H9 (cell line): ENCODE results near the gene FRMD4B. TPM values are rescaled to one million over a fixed set of nuclear protein-coding genes. Genes with fewer than 3 reads are reported as not detected.

Experiments used
- DNase-seq: peaks from one replicate; pipeline ENCODE4 v3.0.0-alpha.2; 2017
- H2AFZ ChIP-seq: one replicate; pipeline ENCODE4 v1.6.1; 2013; ENCODE audit warnings: mild to moderate bottlenecking, low read length, control low read depth, moderate library complexity
- H2AK5ac ChIP-seq: 2 replicates; pipeline ENCODE4 v1.6.1; 2013; ENCODE audit warnings: low read length, control low read depth, mixed read lengths; ENCODE audit not compliant: insufficient read length
- H2BK120ac ChIP-seq: one replicate; pipeline ENCODE4 v1.6.1; 2013; ENCODE audit warnings: low read depth, mild to moderate bottlenecking, low read length, control low read depth, inconsistent platforms; ENCODE audit not compliant: poor library complexity, severe bottlenecking
- H2BK12ac ChIP-seq: 2 replicates; pipeline ENCODE4 v1.6.1; 2013; ENCODE audit warnings: low read length, control low read depth, mixed read lengths, low read depth; ENCODE audit not compliant: insufficient read length
- H2BK15ac ChIP-seq: 2 replicates; pipeline ENCODE4 v1.6.1; 2013; ENCODE audit warnings: low read depth, low read length, control low read depth
- H2BK20ac ChIP-seq: one replicate; pipeline ENCODE4 v1.6.1; 2013; ENCODE audit warnings: low read depth, mild to moderate bottlenecking, low read length, control low read depth, inconsistent platforms; ENCODE audit not compliant: poor library complexity, severe bottlenecking
- H2BK5ac ChIP-seq: 2 replicates; pipeline ENCODE4 v1.6.1; 2013; ENCODE audit warnings: low read length, control low read depth, mixed read lengths; ENCODE audit not compliant: insufficient read length
- H3K14ac ChIP-seq: 2 replicates; pipeline ENCODE4 v1.6.1; 2013; ENCODE audit warnings: low read length, control low read depth; ENCODE audit not compliant: insufficient read depth
- H3K18ac ChIP-seq: 2 replicates; pipeline ENCODE4 v1.6.1; 2013; ENCODE audit warnings: low read depth, mild to moderate bottlenecking, mixed read lengths, low read length, control low read depth; ENCODE audit not compliant: insufficient read length
- H3K23ac ChIP-seq: 2 replicates; pipeline ENCODE4 v1.6.1; 2013; ENCODE audit warnings: low read length, control low read depth, mixed read lengths, low read depth; ENCODE audit not compliant: insufficient read length
- H3K23me2 ChIP-seq: 2 replicates; pipeline ENCODE4 v1.6.1; 2013; ENCODE audit warnings: low read depth, mild to moderate bottlenecking, mixed read lengths, low read length, control low read depth; ENCODE audit not compliant: insufficient read length, poor library complexity, severe bottlenecking
- H3K27ac ChIP-seq: 2 replicates; pipeline ENCODE4 v1.5.1; 2013; ENCODE audit warnings: low read length, control low read depth, mixed read lengths, low read depth; ENCODE audit not compliant: insufficient read length
- H3K27me3 ChIP-seq: 2 replicates; pipeline ENCODE4 v1.6.1; 2013; ENCODE audit warnings: low read length, control low read depth, inconsistent platforms; ENCODE audit not compliant: insufficient read depth
- H3K4ac ChIP-seq: 2 replicates; pipeline ENCODE4 v1.6.1; 2013; ENCODE audit warnings: low read depth, mild to moderate bottlenecking, control low read depth, inconsistent platforms, low read length, moderate library complexity
- H3K4me1 ChIP-seq: 2 replicates; pipeline ENCODE4 v1.6.1; 2013; ENCODE audit warnings: low read length, control low read depth, inconsistent platforms; ENCODE audit not compliant: insufficient read depth
- H3K4me2 ChIP-seq: 2 replicates; pipeline ENCODE4 v1.6.1; 2013; ENCODE audit warnings: low read length, control low read depth, mixed read lengths; ENCODE audit not compliant: insufficient read length, insufficient read depth
- H3K56ac ChIP-seq: 2 replicates; pipeline ENCODE4 v1.6.1; 2013; ENCODE audit warnings: low read depth, mild to moderate bottlenecking, mixed read lengths, low read length, control low read depth; ENCODE audit not compliant: insufficient read length
- H3K79me1 ChIP-seq: 2 replicates; pipeline ENCODE4 v1.6.1; 2013; ENCODE audit warnings: low read depth, mild to moderate bottlenecking, moderate library complexity, low read length, control low read depth, inconsistent platforms; ENCODE audit not compliant: insufficient read depth, poor library complexity, severe bottlenecking
- H3K79me2 ChIP-seq: 2 replicates; pipeline ENCODE4 v1.6.1; 2013; ENCODE audit warnings: low read length, control low read depth, inconsistent platforms; ENCODE audit not compliant: insufficient read depth
- H3K9ac ChIP-seq: 2 replicates; pipeline ENCODE4 v1.6.1; 2013; ENCODE audit warnings: low read length, control low read depth, mixed read lengths; ENCODE audit not compliant: insufficient read length; ENCODE audit errors: extremely low read depth
- H3K9me3 ChIP-seq: one replicate; pipeline ENCODE4 v1.6.1; 2013; ENCODE audit warnings: low read depth, low read length, inconsistent platforms; ENCODE audit not compliant: control insufficient read depth
- H3T11ph ChIP-seq: one replicate; pipeline ENCODE4 v1.6.1; 2013; ENCODE audit warnings: mild to moderate bottlenecking, low read length, control low read depth, inconsistent platforms
- H4K20me1 ChIP-seq: one replicate; pipeline ENCODE4 v1.6.1; 2013; ENCODE audit not compliant: control insufficient read depth, insufficient read length, insufficient read depth
- H4K5ac ChIP-seq: 2 replicates; pipeline ENCODE4 v1.6.1; 2013; ENCODE audit warnings: low read depth, mild to moderate bottlenecking, mixed read lengths, low read length, control low read depth; ENCODE audit not compliant: insufficient read length
- H4K8ac ChIP-seq: replicated peaks from 2 replicates; pipeline ENCODE4 v1.6.1; 2013; ENCODE audit warnings: low read length, control low read depth, mixed read lengths, low read depth; ENCODE audit not compliant: insufficient read length
- H4K91ac ChIP-seq: 2 replicates; pipeline ENCODE4 v1.6.1; 2013; ENCODE audit warnings: low read depth, mild to moderate bottlenecking, moderate library complexity, mixed read lengths, low read length, control low read depth; ENCODE audit not compliant: insufficient read length
- H3K27ac Mint-ChIP-seq, 3 experiments: 2 replicates in 2 of 3; 3 replicates in 1 of 3; pipeline ENCODE4 v1.8.0; 2020 to 2021; ENCODE audit warnings: mixed read lengths in 3 of 3, mild to moderate bottlenecking in 1 of 3, moderate library complexity in 1 of 3
- H3K27me3 Mint-ChIP-seq: 2 replicates; pipeline ENCODE4 v1.8.0; 2021; ENCODE audit warnings: low read depth, mild to moderate bottlenecking, moderate library complexity, mixed read lengths
- H3K36me3 Mint-ChIP-seq, 3 experiments: 2 replicates in 2 of 3; 3 replicates in 1 of 3; pipeline ENCODE4 v1.8.0; 2020 to 2021; ENCODE audit warnings: low read depth in 3 of 3, mixed read lengths in 3 of 3; ENCODE audit not compliant: insufficient read depth in 1 of 3
- H3K4me1 Mint-ChIP-seq, 2 experiments: 2 replicates each; pipeline ENCODE4 v1.8.0; 2020; ENCODE audit warnings: mixed read lengths in 2 of 2
- H3K4me3 Mint-ChIP-seq, 2 experiments: 2 replicates in 1 of 2; 3 replicates in 1 of 2; pipeline ENCODE4 v1.8.0; 2020 to 2021; ENCODE audit warnings: mild to moderate bottlenecking in 2 of 2, mixed read lengths in 2 of 2, moderate library complexity in 1 of 2
- H3K9me3 Mint-ChIP-seq, 2 experiments: 2 replicates in 1 of 2; 3 replicates in 1 of 2; pipeline ENCODE4 v1.8.0; 2020; ENCODE audit warnings: mild to moderate bottlenecking in 2 of 2, mixed read lengths in 2 of 2, moderate library complexity in 1 of 2
- CTCF ChIP-seq: fragments of 200-600 bp; sonication (generic); conservative IDR thresholded peaks from 3 replicates; pipeline ENCODE4 v1.8.0; 2021; ENCODE audit warnings: antibody characterized with exemption, mild to moderate bottlenecking
- WGBS: extraction: QIAGEN DNeasy Blood & Tissue Kit; methylation state at CpG from one replicate; pipeline ENCODE4 v1.1.7; 2013; ENCODE audit warnings: missing lambda C conversion rate, low lambda C conversion rate, mixed read lengths; ENCODE audit not compliant: insufficient read length; ENCODE audit errors: extremely low coverage; 5-methylcytosine and 5-hydroxymethylcytosine counted together
- total RNA-seq: library from RNA; stranded (reverse); gene quantifications from 2 replicates; pipeline ENCODE4 v1.2.1, GENCODE V29; 2021

FRMD4B gene
- total RNA-seq, 1 experiment from 2014 or later: 3.4 TPM

DNA sequence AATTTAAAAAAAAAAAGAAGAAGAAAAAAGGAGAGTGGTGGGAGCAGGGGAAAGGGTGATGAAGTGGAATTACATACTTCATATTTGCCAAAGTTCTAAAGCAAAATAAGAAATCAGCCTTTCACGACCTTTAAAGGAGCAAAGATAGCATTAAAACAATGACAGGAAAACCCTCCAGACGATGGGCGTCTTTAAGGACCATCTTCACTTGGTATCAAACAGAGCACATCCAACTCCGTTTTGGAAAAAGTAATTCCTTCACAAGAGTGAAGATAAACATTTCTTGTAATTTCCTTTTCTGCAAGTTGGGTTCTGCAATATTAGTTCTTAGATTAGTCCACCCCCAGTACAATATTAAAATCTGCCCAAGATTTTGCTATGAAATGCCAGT is 32.8 kb downstream of the FRMD4B start:
- Histone ChIP-seq H2BK120ac (no peak overlapping the region), H3K56ac (no peak overlapping the region), H3K9me3 (no peaks in the 10 kb centered on the region), H2BK5ac (no peak overlapping the region), H2BK12ac (no peak overlapping the region), H2BK20ac (no peak overlapping the region), H3K14ac (no peak overlapping the region), H4K5ac (no peak overlapping the region), H3K18ac (no peak overlapping the region), H3K4me1 (no peaks in the 10 kb centered on the region), H3T11ph (no peak overlapping the region), H3K79me2 (no peaks in the 10 kb centered on the region), H3K4ac (no peak overlapping the region), H3K27me3 (no peaks in the 10 kb centered on the region), H3K23ac (no peak overlapping the region), H3K27ac (no peak overlapping the region), H4K91ac (no peak overlapping the region), H4K20me1 (no peaks in the 10 kb centered on the region), H3K4me2 (no peak overlapping the region), H2AK5ac (no peak overlapping the region), H2AFZ (no peak overlapping the region), H3K23me2 (no peaks in the 10 kb centered on the region), H3K9ac (no peak overlapping the region), H4K8ac (no peak overlapping the region), H2BK15ac (no peak overlapping the region), H3K79me1 (no peaks in the 10 kb centered on the region)
- no CpG with 5 or more reads among the region's 4 CpGs for WGBS
- Mint-ChIP-seq H3K36me3 (no peaks in the 10 kb centered on the region), H3K27ac (no peak overlapping the region), H3K9me3 (no peaks in the 10 kb centered on the region; a peak in 1 of 5 replicates), H3K4me3 (no peak overlapping the region), H3K4me1 (no peaks in the 10 kb centered on the region), H3K27me3 (no peaks in the 10 kb centered on the region; the same call in 1 of the 2 replicates)
- no peak for TF ChIP-seq CTCF
- DNase-seq: no peak
